Measurements from ENCODE around the gene ARHGEF9.

- TF ChIP-seq, protein P1, sequence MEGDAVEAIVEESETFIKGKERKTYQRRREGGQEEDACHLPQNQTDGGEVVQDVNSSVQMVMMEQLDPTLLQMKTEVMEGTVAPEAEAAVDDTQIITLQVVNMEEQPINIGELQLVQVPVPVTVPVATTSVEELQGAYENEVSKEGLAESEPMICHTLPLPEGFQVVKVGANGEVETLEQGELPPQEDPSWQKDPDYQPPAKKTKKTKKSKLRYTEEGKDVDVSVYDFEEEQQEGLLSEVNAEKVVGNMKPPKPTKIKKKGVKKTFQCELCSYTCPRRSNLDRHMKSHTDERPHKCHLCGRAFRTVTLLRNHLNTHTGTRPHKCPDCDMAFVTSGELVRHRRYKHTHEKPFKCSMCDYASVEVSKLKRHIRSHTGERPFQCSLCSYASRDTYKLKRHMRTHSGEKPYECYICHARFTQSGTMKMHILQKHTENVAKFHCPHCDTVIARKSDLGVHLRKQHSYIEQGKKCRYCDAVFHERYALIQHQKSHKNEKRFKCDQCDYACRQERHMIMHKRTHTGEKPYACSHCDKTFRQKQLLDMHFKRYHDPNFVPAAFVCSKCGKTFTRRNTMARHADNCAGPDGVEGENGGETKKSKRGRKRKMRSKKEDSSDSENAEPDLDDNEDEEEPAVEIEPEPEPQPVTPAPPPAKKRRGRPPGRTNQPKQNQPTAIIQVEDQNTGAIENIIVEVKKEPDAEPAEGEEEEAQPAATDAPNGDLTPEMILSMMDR (IDR thresholded peaks at IDR 0.05; ENCODE audit: low read length) = no peak
- TF ChIP-seq EZH2 (IDR thresholded peaks at IDR 0.05; ENCODE audit: borderline replicate concordance, low read length) = no peak
Measured at GRCh38 chrX:63680423-63680822, 104.6 kb downstream of the ARHGEF9 start.
